Islet precursor cell (in vitro differentiated cells): ENCODE data around the gene SF1.
A peak's percentile ranks its signal among the peaks of the same experiment; 100 is the strongest.
"Not testable (repeated sequence)": the region's sequence is repeated elsewhere in the genome, so short reads cannot be mapped to it uniquely, and the experiment has no call there.

ENCODE experiments used
- DNase-seq: peaks from one replicate; pipeline ENCODE4 v3.0.0-alpha.2; 2018

Gene SF1, protein sequence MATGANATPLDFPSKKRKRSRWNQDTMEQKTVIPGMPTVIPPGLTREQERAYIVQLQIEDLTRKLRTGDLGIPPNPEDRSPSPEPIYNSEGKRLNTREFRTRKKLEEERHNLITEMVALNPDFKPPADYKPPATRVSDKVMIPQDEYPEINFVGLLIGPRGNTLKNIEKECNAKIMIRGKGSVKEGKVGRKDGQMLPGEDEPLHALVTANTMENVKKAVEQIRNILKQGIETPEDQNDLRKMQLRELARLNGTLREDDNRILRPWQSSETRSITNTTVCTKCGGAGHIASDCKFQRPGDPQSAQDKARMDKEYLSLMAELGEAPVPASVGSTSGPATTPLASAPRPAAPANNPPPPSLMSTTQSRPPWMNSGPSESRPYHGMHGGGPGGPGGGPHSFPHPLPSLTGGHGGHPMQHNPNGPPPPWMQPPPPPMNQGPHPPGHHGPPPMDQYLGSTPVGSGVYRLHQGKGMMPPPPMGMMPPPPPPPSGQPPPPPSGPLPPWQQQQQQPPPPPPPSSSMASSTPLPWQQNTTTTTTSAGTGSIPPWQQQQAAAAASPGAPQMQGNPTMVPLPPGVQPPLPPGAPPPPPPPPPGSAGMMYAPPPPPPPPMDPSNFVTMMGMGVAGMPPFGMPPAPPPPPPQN

DNA sequence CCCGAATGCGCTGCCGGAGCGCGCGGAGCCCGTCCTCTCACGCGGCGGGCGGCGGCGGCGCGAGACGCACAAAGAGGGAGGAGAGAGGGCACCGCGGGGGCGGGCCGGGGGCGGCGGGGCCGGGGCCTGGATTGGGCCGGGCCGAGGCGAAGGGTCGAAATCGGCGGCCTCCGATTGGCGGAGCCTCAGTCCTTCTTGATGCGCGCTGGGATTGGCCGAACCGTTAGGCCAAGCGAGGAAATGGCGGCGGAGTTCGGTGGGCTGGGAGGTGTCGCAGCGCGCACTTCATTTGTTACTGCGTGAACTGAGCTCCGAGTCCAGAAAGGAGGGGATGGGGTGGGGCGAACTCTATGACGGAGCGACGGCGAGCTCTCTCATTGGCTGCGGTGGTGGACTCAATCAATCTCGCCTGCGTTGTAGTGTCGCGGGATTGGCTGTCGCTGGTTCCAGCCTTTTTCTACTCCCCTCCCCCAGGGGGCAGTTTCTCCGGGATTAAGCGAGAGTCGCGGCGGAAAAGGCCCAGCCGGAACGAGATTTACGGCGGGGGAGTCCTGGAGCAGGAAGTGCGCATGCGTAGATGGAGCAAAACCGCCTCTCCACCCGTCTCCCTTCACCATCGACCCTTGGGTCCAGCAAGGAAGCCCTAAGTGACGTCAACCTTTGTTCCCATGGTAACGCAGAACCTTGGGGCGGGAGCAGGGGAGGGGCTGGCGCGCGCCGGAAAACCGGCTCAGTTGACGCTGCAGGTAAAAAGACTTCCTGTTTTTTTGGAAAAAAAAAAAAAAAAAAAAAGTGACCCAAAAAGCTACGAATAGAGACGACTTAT lies at the start of gene SF1:
TSS of gene SF1 (minus strand) at position 70 of the 826 bp plus-strand sequence. CDS start 150 bp downstream, outside the sequence.
- DNase-seq = peak; percentile 100

DNA sequence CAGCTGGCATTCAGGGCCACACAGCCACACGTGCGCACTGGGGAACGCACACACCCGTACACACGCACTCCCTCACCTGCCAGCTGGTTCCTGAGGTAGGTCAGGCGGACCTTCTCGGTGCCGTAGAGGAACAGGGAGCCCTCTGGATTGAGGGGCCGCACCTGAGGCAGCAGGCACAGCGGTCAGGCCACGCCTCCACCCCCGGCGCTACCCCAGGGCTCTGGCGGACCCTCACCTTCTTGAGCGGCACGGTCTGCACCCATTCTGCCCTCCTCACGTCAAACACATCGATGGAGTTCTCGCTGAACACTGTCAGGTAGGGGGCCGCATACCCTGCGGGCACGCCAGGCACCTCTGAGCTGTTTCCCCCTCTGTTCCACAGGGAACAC lies 49.1 kb upstream of the SF1 start:
- no peak for DNase-seq

DNA sequence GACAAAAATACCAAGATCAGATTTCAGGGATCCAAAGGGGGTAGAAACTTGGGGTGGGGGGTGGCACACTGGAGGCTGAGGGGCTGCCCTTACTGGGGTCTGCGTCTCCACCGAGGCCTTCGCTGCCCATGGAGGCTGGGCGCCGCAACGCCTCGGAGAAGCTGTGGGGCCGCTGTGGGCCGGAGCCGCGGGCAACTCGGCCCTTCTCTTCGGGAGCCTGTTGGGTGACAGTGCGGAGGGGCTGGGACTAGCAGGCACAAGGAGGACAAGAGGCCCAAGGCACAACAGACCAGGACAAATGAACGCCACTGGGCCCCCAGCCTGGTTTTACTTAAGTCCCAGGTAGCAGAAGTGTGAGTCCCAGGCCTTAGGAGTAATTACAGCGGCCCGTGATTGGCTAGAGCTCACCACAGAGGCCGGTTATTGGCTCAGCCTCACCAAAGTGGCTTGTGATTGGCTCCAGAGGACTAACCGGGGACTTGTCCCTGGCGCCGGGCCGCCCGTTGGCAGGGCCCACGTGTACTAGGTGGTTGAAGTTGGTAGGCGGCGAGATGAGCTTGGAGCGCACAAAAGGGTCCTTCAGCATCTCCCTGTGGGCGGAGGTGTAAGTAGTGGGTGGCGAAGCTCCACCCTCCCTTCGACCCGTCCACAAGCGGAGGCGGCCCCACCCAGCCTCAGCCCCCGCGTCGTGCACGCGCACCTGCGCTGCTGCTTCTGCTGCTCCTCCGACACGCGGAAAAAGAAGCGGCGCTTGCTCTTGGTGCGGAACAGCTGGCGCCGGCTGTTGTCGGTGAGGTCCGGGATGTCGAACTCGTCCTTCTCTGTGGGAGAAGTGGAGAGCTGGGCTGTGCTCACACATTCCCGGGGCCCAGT lies 48.5 kb upstream of the SF1 start:
- no peak for DNase-seq

DNA sequence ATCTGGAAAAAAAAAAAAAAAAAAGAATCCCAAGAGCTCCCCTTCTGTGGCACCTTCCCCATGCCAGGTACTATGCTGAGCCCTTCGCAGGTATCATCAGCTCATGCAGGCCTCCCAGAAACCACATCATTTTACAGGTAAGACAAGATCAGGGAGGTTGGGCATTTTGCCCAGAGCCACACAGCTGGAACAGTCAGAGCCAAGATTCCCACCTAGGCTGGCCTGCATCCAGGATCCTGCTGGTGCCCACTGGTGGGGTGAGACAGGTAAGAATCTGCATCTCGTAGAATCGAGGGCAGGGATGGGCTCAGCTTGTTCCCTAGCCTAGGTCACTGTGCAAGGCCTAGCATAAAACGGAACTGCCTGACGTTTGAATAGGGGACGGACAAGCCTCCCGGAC lies 47.7 kb upstream of the SF1 start:
- DNase-seq = no peak

DNA sequence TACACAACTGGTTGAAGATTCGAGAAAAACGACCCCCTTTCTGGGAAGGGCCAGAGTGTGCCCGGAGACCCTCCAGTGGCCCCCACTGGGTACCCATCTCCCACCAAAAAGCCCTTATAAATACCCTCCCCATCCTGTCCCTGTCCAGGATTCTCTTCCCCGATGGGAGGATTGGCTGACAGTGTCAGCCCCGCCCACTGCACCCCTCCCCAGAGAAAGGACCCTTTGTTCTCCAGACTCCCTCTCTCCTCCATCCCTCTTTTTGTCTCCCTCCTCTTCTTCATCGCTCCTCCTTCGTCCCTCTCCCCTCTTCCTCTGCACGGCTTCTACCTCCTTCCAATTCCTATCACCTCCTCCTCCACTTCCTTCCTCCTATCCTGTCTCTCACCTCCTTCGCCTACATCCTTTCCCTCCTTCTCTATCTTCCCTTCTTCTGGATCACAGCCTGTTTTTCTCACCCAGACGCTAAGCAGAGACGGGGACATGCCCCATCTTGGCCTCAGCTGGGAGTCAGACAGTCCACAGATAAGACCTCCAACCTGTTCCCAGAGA lies 45.3 kb upstream of the SF1 start:
- DNase-seq = no peak

DNA sequence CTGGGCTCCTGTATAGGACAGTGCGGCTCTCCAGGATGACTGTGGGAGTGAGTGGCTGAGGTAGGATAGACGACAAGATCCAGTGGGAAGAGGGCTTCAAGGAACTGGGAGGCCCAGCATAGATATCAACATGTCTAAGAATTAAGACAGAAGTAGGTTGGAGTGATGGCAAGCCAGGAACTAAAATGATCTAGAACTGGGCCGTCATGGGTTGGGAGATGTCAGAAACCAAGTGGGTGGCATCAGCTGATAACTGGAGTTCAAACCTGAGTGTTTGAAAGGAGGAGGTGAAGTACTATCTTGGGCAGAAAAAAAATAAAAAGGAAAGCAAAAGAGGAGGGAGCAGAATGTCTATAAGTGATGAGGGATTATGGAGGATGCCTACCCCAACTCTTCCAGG lies 39.1 kb upstream of the SF1 start:
- no peak for DNase-seq

DNA sequence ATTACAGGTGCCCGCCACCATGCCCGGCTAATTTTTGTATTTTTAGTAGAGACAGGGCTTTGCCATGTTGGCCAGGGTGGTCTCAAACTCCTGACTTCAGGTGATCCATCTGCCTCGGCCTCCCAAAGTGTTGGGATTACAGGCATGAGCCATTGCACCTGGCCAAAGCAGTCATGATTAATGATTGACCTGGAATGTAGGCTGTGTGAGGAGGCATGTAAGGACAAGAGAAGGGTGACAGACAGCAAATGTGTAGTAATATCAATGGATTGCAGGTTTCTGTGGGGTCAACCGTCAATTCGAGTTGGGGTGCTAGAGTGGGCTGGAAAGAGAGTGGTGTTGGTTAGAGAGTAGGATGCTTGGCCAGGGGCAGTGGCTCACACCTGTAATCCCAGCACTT lies 37.1 kb upstream of the SF1 start:
- DNase-seq = not testable (repeated sequence)

DNA sequence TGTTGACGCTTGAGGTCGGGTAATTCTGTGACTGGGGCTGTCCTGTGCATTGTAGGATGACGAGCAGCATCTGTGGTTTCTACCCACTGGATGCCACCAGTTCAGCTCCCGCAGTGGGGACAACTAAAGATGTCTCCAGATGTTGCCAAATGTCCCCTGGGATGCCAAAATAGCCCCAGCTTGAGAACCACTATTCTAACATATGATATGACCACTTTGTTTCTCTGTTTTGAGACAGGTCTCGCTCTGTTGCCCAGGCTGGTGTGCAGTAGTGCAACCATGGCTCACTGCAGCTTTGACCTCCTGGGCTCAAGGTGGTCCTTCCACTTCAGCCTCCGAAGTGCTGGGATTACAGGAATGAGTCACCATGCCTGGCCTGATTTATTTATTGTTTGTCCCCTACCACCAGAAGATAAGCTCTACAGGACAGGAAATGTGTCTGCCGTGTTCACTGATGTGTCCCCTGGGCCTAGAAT lies 36.4 kb upstream of the SF1 start:
- DNase-seq = no peak

DNA sequence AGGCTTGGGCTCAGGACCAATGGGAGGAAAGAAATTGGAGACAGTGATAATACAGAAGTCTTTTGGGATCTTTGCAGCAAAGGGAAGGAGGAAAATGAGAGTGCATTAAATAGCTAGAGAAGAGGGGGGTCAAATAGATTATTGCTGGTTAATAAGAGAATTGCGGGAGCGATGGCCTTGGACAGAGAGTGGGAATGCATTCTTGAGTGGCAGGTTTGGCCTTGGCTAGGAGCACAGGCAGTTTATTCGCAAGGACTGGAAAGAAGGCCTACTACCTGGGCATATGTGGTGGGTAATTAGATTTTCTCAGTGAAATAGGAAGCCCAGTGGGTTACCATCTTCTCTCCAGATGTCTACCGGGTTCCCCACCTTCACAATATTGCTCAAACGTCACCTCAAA lies 35.5 kb upstream of the SF1 start:
- DNase-seq = no peak

DNA sequence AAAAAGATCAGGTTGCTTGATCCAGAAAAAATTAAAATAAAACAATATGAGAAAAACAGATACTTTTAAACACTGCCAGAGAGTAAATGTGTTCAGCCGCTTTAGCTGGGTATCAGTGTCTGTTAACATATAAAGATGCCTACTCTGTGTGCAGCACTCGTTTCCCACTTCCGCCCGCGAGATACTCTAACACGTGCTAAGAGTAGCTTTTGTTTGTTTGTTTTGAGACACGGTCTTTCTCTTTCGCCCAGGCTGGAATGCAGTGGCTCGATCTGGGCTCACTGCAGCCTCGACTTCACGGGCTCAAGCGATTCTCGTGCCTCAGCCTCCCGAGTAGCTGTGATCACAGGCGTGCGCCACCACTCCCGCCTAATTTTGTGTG lies 32.5 kb upstream of the SF1 start:
- no peak for DNase-seq

DNA sequence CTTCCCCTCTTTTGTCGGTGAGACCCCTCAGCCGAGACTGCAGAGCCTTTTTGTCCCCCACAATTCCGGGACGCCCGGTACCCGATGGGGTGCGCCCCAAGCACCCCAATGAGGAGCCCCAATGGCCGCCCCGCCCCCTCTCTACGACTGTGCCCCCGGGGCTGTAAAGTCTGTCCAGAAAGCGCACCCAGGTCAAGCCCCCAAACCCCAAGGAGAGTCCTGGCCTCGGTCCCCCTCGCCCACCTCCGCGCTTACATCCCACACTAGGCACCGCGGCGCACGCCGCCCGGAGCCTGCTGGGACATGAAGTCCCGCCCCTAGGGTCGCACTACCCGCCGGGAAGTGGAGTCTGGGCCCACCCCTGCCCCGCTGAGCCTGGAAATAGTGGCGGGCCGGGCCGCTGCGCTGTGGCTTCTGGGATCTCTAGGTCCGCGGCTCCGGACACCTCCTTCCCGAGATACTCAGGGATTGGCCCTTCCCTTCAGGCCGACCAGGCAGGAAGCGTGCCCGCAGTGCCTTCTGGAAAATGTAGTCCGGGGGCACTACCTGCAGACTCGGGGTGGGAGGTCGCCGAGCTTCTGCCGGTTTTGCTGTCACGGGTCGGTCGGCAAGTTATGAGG lies 32.0 kb upstream of the SF1 start, which contains the start of gene MEN1:
TSS of gene MEN1 (minus strand) at position 281 of the 620 bp plus-strand sequence. CDS start 442 bp downstream, outside the sequence.
- DNase-seq = peak; percentile 100

DNA sequence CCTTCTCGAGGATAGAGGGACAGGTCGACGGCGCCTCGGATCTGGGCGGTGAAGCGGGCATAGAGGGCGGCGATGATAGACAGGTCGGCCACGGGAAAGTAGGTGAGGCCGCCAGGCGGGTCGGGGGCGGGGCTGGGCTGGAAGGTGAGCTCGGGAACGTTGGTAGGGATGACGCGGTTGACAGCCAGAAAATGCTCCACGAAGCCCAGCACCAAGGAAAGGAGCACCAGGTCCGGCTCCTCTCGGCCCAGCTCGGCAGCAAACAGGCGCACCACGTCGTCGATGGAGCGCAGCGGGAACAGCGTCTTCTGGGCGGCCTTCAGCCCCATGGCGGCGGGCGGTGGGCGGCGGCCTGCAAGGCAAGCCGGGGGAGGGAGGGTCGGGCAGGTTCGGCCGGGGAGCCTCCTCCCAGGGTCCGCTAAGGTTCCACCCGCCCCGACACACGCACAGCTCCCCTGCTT lies 31.5 kb upstream of the SF1 start:
- peak; percentile 80 for DNase-seq

DNA sequence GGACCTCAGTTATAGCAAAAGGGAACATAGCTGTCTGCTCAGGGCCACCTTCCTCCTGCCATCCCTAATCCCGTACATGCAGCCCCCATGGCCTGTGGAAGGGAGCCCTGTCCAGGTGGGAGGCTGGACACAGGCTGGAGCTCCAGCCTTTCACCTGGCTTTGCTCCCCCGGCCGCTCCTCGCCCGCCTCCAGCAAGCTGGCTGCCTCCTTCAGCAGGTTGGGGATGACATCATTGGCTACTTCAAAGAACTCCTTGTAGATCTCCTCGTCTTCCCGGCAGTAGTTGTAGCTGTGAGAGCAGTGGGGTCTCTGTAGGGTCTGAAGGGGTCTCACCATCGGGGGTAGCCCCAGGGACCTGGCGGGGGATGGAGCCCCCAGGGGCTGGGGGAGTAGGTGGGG lies 27.1 kb upstream of the SF1 start:
- DNase-seq = no peak

DNA sequence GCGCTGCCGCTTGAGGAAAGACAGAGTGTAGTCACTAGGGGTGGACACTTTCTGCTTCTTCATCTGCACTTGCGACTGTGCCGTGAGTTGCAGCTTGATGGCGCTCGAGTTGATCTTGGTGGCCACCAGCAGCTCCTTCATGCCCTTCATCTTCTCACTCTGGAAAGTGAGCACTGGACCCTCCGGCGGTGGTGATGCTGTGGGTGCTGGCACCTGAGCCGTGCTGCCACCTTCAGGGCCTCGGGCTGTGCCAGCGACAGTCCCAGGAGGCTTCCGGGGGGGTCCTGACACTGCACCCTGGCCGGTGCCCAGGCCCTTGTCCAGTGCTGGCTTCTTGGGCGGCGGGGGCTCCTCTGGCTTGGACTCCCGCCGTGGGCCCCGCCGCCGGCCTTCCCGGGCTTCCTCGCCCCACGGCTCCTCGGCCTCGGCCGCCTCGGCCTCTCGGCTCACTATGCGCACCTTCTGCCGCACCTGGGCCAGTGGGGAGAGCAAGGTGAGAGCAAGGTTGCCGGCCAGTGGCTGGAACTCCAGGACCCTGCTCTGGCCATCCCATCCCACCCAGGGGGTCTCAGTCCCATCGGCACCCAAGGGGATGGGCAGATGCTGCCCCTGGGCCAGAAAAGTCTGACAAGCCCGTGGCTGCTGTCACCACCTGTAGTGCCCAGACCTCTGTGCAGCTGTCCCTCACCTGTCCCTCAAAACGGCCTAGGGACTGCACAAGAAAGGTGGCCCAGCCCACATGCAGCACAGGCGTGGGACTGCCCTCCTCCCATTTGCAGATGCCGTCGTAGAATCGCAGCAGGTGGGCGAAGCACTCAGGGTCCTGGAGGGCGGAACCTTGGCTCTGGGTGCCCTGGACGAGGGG lies 26.2 kb upstream of the SF1 start:
- no peak for DNase-seq

DNA sequence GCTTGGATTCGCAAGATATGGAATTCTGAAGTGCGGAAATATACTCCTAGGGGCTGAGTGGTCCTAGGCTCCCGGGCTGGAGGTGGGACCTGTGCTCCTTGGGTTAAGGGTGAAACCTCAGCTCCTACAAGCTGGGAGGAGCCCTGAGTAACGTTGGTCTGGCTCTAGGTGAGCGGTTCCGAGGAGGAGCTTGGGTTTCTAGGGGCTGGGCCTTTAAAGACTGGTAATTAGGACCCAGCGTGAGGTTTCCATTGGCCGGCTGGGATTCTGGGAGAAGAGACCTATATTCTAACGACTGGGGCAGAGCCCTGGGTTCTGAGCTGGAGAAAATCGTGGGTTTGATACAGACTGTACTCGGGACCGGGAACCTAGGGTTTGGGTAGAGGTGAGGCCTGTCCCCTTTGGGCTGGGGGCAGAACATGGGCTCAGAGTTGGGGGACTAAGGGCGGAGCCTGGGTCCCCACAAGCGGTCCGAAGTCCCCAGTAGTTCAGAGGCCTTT lies 25.6 kb upstream of the SF1 start:
- DNase-seq = peak; percentile 74

DNA sequence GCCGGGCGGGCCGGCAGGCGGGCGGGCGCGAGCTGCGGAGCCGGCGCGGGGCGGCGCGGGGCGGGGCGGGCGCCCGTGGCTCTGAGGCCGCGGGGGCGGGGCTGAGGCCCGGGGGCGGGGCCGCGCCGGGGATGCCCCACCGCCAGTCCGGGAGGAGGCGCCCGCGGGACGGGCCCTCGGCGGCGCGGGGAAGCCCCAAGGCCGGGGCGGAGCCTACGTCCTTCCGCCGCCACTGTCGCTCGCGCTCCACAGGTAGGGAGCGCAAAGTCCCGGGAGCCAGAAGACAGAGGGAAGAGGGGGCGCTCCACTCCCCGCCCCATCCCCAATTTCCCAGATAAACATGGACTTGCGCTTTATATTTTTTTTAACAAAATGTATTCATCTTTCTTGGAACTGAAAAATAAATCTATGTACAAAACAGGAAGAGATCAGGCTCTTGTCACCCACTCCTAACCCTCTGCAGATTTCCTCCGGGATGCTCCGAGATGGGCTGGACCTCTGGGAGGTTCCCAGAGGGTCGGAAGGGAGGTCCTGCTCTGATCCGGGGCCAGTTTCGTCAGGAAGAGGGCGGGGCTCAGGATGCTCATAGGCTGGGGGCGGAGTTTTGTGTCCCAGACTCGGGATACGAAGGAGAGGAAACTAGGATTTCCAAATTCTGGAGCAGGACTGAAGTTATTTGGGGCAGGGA lies 25.0 kb upstream of the SF1 start, which contains the start of gene MAP4K2:
TSS of gene MAP4K2 (minus strand) at position 57 of the 688 bp plus-strand sequence. CDS start 65 bp downstream, outside the sequence.
- DNase-seq = peak; percentile 92

DNA sequence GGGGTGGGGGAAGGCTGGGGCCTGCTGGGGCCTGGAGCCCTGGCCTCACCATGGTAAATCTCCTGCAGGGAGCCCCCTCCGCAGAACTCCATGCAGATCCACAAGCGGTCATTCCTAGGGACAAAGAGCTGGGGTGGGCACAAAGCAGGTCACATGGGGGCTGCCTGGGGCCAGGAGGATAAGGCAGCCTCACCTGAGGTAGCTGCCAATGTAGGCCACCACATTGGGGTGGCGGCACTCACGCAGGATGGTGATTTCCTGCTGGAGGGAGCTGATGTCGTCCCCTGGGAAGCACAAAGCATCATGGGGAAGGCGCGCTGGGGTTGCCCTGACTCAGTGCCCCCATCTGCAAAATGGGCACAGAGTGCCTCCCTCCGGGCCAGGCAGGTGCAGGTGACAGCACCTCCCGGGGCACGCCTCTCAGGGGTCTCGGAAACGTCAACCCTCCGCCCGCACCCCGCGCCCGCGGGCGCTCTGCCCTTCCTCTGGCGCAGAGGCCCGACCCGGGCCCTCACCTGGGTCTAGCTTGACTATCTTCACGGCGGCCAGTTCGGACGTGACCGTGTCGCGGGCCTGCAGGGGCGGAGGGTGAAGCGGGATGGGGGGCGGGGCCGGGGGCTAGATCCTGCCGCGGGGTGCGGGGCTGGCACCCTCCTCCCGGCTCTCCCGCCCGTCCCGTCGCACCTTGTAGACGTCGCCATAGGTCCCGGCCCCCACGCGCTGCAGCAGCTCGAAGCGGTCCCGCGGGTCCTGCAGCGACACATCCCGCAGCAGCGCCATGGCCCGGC lies 24.2 kb upstream of the SF1 start:
- DNase-seq = no peak

DNA sequence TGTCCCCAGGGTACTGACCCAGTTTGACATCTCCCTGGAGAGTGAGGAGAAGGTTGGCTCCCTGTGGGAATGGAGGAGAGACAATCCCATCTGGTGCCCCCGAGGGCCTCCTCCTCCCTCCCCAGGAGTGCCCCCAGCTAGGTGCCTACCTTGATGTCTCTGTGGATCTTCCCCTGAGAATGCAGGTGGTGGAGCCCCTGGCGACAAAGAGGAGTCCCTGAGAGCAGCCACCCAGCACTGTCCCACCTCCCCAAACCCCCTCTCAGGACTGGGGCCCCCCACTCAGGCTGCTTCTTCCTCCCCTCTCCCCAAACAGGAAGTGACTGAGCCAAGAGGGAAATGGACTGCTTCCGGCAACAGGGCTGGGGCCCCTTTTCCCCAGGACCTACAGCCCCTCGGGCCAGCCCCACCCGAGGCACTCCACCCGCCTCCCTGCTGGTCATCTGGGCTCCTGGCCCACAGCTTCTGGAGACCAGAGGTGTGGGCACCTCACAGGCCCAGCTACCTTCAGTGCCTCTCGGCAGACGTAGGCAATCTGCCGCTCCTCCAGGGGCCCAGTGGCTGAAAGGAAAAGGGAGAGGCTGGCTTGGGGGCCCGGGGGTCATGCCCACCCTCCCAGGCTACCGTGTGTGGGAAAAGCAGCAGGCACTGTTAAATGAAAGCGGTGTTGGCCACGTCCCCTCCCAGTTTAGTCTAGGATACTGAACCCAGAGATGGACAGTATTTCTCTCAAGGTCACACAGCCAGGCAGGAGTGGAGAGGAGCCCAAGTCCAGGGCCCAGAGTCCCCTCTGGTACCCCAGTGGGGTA lies 23.4 kb upstream of the SF1 start:
- DNase-seq = no peak
